SIG-M5 treated with dmso at 0.1 percent for 504 hours (cell line): ENCODE results near the gene CRYAB.
A peak's percentile ranks its signal among the peaks of the same experiment; 100 is the strongest.
"Not testable (repeated sequence)": the region's sequence is repeated elsewhere in the genome, so short reads cannot be mapped to it uniquely, and the experiment has no call there.

Source experiments
- DNase-seq: peaks from one replicate; lab custom pipeline; 2025; ENCODE audit not compliant: unreplicated experiment; lab: John Stamatoyannopoulos, UW

Gene CRYAB

DNA sequence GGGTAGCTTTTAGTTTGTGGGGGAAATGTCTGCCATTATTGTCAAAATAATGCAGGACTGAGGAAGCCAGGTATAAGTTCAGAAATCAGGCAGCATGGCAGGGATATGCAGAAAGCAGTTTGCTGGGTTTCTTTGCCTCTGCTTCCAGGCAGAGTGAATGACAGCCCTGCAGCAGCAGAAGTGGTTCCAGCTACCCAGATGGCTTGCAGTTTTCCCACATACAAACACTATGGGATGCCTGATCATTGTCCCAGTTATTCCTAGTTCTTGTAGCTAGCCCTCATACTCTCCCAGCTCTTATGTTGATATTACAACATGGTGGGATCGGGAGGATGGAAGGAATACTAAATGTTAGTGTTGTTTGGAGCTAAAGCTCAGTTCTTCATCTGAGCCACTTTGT, 22.7 kb upstream of the CRYAB start:
- no peak for DNase-seq

GRCh38 chr11:111933872-111934271, 22.3 kb upstream of the CRYAB start:
- DNase-seq: no peak

DNA sequence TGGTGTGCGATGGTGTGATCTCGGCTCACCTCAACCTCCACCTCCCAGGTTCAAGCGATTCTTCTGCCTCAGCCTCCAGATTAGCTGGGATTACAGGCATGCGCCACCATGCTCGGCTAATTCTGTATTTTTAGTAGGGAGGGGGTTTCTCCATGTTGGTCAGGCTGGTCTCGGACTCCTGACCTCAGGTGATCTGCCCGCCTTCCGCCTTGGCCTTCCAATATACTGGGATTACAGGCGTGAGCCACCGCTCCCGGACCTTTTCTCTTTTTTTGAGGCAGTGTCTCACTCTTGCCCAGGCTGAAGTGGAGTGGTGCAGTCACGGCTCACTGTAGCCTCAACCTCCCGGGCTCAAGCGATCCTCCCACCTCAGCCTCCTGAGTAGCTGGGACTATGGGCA, 21.6 kb upstream of the CRYAB start:
- not testable (repeated sequence) for DNase-seq

DNA sequence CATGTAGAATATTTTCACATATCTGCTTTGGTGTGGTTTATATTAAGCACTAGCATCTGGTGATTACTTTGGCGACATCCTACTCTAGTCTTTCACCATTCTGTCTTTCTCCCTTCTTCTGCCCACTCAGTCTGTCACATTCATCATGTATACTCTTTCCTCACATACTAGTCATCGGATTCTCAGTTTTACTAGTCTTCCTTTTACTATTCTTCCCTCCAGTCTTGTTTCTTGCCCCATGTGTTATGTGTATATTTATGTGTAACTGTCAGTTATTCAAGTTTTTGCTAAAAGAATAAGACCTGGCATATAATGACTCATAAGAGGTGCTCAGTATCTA, 21.0 kb upstream of the CRYAB start:
- DNase-seq: no peak

- DNase-seq: no peak
These were observed 18.9 kb upstream of the CRYAB start for GRCh38 chr11:111930472-111930871.

DNA sequence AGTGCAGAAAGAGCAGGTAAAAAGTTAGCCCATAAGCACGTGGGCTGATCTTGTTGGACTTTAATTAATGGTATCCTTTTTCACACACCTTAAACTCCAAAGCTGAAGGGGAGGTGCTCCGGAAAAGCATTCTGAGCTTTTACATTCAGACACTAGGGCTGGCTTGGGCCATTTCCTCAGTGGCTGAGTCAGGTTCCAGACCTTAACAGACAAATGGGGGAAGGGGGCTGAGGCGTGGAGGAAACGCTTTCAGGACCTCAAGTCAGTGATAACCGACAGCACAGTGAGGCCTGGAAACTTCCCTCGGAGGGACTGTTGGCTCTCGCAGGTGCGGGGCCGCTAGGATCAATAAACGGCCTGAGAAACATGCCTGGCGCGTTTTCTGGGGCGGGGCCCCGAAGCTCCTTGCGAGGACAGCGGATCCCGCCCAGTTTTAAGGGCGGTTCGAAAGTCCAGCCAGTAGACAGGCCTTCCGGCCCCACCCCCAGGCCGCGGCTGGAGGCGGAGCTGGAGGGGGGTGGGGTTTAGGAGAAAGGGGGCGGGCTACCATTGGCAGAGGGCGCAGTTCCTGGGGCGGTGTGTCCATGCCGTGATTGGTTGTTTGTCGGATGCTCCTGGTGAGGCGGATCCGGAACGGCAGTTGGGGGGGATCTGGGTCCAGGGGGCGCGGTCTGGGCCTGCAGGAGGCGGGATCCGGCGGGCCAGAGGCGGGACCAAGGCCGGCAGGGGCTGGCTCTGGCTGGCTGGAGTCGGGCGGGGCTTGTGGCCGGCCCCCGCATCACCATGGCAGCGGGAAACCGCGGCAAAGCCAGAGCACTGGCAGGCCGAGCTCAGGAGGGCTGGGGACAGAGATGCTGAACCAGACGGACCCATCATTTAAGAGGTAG, 15.2 kb upstream of the CRYAB start:
- DNase-seq: peak; percentile 92

GRCh38 chr11:111925953-111926352, 14.4 kb upstream of the CRYAB start:
- DNase-seq: no peak

- DNase-seq: no peak
These were observed 12.4 kb upstream of the CRYAB start for GRCh38 chr11:111923951-111924350.

DNA sequence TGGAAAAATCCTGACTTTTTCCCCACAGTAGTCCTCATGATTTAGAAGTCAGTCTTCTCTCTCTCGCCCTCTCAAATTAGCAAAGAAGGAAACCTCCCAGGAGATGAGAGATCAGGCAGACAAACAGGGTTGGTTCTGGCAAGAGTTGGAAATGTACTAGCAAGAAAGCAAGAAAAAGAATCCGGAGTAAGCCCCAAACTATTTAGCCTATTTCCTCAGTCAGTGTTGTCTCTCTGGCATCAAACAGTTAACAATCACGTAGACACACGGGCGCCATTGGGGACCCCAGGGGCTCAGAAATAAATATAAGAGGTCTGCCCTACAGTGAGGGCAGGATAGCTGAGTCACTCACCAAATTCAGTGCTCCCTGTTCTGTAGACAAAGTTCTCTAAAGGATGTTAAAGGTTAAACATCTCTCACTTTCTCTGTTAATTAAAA, 11.8 kb upstream of the CRYAB start:
- no peak for DNase-seq

- DNase-seq: no peak
These were observed 11.2 kb upstream of the CRYAB start for GRCh38 chr11:111922803-111923202.

DNA sequence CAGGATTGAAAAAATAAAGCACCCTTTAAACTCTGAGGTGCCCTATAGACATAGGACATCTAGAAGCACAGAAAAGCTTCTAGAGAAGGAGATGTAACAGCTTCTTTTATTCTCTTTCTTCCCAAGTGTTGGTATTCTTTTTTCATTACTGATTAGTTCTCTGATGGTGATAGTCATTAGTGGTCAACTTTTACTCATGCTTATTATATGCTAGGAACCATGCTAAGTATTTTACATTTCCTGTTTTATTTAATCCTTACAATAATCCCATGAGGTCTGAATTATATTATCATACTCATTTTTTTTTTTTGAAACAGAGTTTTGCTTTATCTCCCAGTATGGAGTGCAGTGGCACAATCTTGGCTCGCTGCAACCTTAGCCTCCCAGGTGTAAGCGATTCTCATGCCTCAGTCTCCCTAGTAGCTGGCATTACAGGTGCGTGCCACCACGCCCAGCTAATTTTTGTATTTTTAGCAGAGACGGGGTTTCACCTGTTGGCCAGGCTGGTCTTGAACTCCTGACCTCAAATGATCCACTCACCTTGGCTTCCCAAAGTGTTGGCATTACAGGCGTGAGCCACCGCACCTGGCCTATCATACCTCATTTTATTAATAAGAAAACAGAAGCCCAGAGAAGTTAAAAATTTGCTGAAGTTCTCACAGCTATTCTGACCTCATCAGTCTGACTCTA, 10.1 kb upstream of the CRYAB start:
- no peak for DNase-seq

DNA sequence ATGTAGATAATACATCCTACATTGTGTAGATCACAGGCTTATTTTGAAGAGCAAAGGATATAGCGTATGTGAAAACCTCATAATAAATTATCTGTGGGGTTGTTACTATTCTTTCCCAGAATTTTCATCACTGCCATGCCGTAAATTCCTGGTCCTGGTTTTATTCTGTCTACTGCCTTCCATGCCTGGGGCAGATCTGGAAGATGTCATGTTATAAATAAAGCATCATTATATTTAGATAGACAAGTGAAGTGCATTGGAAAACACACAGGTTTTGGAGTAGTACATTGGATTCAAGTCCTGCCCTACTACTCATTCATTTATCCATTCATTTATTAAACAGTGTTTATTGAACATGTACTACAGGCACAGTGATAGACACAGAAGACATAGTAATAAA, 9.3 kb upstream of the CRYAB start:
- no peak for DNase-seq

DNA sequence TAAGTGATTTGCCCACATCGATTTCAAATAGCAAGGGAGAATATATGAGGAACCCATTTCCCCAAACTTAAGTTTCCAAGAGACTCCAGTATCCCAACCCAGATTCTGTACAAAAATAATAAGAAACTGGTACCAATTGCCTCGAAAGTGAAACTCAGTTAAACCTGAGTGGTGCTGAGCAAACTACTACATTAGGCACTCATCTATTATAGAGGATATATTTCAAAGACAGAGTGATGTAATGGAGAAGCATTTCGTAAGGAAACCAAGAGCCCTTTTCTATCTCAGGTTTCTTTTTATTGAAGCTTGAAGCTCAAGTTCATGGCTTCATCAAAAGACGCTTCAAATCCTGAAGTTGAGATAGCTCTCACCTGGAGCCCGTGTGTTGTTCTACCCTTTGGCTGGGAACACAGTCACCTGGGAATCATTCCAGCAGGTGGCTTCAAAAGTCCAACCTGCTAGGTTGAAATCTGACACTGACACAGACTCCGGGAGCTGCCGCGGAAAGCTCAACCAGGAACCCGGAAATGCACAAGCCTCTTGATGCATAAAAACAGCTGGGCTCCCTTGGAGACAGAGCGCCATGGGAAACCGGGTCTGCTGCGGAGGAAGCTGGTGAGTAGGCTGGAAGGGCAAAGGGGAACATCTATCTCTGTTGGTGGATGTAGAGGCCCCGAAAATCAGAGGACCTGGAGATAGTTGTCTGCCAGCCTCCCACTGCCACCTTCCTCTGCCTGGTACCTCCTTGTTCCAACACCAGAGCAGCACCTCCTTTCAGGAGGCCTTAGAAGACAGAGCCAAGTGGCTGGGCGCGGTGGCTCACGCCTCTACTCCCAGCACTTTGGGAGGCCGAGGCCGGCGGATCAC, 7.1 kb upstream of the CRYAB start, which contains the start of gene C11orf52:
TSS of gene C11orf52 (plus strand) at position 524 of the 867 bp plus-strand sequence. CDS start at position 584, 60 bp downstream.
- DNase-seq: peak; percentile 49

GRCh38 chr11:111917788-111918187, 6.2 kb upstream of the CRYAB start:
- no peak for DNase-seq

DNA sequence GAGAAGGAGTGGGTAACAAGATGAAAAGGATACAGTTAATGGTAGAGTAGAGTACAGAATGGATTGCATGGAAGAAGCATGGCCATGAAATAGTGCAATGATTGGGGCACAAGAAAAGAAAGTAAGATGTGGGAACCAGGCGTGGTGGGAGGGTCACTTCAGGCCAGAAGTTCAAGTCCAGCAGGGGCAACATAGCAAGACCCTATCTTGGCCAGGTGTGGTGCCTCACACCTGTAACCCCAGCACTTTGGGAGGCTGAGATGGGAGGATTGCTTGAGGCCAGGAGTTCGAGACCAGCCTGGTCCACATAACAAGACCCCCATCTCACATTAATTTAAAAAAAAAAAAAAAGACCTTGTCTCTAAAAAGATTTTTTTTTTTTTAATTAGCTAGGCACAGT, 5.7 kb upstream of the CRYAB start:
- no peak for DNase-seq

DNA sequence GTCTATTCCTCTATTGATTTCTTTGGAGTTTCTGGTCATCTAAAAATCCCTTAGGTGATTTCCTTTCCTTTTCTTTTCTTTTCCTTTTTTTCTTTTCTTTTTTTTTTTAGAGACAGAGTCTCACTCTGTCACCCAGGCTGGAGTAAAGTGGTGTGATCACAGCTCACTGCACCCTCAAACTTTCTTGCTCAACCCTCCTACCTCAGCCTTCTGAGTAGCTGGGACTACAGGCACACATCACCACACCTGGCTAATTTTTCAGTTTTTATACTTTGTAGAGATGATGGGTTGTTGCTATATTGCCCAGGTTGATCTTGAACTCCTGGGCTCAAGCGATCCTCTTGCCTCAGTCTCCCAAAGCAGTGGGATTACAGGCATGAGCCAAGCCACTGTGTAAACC, 5.2 kb upstream of the CRYAB start:
- no peak for DNase-seq

GRCh38 chr11:111913997-111914396, 2.4 kb upstream of the CRYAB start:
- no peak for DNase-seq

DNA sequence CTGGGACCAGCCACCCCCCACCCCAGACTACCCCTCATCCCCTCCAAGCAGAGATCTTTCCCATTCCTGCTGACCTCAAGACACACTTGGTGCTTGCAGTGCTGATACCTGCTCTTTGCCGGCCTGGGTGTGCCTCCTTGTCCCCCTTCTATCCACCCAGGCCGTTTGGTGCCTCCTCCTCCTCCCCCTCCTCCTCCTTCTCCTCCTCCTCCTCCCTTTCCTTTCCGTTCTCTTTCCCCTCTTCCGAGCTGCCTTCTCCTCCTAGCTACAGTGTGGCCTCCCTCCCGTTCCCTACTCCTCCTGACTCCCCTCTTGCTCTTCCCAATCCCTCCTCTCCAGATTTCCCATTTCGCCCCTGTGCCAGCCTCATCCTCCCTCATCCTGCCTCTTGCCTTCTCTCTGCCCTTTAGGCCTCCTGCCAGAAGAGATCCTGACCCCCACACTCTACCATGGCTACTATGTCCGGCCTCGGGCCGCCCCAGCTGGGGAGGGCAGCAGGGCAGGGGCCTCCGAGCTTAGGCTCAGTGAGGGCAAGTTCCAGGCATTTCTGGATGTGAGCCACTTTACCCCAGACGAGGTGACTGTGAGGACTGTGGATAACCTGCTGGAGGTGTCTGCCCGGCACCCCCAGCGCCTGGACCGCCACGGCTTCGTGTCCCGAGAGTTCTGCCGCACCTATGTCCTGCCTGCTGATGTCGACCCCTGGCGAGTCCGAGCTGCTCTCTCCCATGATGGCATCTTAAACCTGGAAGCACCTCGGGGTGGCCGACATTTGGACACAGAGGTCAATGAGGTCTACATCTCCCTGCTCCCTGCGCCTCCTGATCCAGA, 1.7 kb upstream of the CRYAB start:
- no peak for DNase-seq

GRCh38 chr11:111912535-111912934, 965 bp upstream of the CRYAB start, which contains the start of gene HSPB2:
HSPB2 (plus strand) TSS chr11:111912734; CDS start chr11:111912830, 96 bp downstream.
- DNase-seq: no peak
